Testis (tissue), 2 donors: ENCODE data around the gene CAPN12.

Experiments used
- POLR2A ChIP-seq: fragments of 450-650 bp; IDR thresholded peaks from one replicate; pipeline ENCODE4 v1.6.1; 2017; ENCODE audit warnings: antibody characterized with exemption, mild to moderate bottlenecking, moderate library complexity
- TF ChIP-seq, protein P1 (sequence below), 3 experiments: fragments of 450-650 bp in 2 of 3; fragments of 200-600 bp in 1 of 3; sonication (generic) in 1 of 3; IDR thresholded peaks; one replicate each; pipeline ENCODE4 v1.5.1; 2016 to 2019; ENCODE audit warnings: antibody characterized with exemption in 3 of 3, mild to moderate bottlenecking in 2 of 3, moderate library complexity in 1 of 3

DNA sequence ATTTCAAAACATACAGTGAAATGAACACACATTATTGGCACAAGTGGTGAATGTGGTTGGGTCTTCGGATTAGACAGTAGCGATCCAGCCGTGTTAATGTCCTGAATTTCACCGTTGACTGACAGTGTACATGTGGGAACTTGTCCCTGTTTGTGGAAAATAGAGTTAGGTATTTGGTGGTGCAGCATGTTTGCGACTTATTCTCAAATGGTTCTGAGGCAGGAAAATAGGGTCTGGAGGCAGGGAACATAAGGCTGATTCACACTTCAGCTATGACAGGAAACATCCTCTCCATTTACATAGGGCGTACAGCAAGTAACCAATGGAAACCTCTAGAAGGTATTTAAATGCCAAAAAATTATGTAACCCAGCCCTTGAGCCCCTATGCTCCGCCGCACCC is 48.9 kb upstream of the CAPN12 start:
- TF ChIP-seq, protein P1, sequence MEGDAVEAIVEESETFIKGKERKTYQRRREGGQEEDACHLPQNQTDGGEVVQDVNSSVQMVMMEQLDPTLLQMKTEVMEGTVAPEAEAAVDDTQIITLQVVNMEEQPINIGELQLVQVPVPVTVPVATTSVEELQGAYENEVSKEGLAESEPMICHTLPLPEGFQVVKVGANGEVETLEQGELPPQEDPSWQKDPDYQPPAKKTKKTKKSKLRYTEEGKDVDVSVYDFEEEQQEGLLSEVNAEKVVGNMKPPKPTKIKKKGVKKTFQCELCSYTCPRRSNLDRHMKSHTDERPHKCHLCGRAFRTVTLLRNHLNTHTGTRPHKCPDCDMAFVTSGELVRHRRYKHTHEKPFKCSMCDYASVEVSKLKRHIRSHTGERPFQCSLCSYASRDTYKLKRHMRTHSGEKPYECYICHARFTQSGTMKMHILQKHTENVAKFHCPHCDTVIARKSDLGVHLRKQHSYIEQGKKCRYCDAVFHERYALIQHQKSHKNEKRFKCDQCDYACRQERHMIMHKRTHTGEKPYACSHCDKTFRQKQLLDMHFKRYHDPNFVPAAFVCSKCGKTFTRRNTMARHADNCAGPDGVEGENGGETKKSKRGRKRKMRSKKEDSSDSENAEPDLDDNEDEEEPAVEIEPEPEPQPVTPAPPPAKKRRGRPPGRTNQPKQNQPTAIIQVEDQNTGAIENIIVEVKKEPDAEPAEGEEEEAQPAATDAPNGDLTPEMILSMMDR (IDR thresholded peaks at IDR 0.05): no peak
- no peak for TF ChIP-seq POLR2A
